NK-92 (cell line): ENCODE data around the gene NME3.

ENCODE experiments used
- DNase-seq: peaks from one replicate; lab custom pipeline; 2025; ENCODE audit not compliant: unreplicated experiment; lab: John Stamatoyannopoulos, UW

The NME3 gene

GRCh38 chr16:1770328-1771187, 785 bp downstream of the NME3 start:
- no peak for DNase-seq

DNA sequence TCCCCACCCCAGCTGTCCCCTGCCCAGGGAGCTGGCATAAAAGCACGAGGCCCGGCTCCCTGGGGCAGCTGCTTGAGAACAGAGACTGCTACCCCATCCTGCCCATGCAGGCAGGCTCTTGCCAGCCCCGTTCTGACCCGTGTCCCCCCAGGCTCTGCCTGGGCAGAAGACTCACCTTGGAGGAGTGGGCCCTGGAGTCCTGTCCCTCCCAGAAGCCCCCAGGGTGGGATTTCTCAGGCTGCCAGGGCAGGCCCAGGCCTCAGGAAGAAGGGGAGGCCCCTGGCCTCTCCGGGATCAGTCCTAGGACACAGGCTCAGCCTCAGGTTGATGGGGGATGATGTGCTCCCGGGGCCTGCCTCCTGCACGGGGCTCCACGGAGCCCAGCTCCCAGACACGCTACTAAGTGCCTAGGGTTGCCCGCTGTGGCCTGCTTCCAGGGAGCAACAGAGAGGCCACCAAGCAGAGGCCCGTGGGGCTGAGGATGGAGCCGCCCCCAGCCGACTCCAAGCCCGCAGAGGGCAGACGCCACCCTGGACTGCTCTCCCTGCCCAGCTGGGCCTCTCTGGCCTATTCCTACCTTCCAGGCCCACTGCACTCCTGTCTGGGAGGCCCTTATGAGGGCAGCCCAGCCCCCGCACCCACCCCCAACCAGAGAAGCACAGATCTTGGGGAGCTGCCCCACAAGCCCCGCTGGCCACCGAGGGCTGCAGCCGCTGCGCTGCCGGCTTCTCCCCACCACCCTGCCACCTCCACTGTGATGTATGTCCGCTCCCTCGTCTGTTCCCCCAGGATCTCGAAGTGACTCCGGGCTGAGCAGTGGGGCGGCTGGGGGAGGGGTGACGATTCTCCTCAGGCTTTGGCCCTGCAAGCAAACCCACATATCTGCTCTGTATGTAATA, 1.7 kb downstream of the NME3 start:
- DNase-seq = no peak

GRCh38 chr16:1768767-1769401, 2.5 kb downstream of the NME3 start:
- DNase-seq = no peak

- no peak for DNase-seq
These were observed 3.1 kb downstream of the NME3 start for GRCh38 chr16:1768061-1768766.

DNA sequence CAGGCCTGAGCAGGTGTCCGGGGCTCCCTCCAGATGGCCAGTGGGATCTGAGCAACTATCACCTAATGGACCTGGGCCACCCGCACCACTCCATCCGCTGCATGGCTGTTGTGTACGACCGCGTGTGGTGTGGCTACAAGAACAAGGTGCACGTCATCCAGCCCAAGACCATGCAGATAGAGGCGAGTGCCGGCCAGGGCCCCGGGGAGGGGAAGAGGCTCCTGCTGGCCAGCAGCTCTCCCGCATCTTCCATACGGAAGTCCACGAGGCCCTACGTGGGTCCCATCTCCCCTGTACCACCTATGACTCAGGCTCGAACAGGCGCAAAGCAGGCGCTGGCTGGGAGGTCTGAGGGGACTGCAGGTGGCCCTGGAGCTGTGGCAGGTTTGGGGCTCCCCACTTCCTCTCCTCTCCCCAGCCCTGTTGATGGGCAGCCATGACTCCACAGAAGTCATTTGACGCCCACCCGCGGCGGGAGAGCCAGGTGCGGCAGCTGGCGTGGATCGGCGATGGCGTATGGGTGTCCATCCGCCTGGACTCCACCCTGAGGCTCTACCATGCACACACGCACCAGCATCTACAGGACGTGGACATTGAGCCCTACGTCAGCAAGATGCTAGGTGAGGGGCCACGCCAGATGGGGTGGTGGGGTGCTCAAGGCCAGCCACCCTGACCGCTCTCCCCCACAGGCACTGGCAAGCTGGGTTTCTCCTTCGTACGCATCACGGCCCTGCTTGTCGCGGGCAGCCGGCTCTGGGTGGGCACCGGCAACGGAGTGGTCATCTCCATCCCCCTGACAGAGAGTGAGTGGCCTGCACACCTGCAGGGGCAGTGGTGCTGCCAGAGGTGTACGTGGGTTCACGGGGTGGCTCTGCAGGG, 4.0 kb downstream of the NME3 start:
- DNase-seq = no peak

DNA sequence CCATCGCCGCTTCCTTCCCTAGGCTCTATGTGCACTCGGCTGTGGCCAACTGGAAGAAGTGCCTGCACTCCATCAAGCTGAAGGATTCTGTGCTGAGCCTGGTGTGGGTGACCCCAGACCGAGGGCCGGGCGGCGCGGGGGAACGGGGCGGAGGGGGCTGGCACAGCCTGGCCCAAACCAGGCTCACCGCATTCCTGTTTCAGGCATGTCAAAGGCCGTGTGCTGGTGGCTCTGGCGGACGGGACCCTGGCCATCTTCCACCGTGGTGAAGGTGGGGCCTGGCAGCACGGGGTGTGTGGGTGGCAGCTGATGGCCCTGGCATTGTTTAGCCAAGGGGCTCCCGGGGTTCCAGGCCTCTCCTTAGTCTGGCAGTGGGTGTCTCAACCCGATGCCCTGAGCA, 4.6 kb downstream of the NME3 start:
- DNase-seq = no peak

- no peak for DNase-seq
These were observed 5.1 kb downstream of the NME3 start for GRCh38 chr16:1766231-1766630.

DNA sequence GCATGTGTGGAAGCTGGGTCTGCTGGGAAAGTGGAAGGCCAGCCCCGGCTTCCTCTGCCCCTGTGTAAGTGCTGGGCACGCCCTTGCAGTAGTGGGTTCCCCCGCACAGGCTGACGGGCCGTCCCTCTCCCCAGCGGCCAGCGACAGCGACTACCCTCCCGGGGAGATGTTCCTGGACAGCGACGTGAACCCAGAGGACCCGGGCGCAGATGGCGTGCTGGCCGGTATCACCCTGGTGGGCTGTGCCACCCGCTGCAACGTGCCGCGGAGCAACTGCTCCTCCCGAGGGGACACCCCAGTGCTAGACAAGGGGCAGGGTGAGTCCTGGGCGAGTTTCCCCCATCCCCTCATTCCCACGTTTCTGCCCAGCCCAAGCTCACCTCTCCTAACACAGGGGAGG, 5.5 kb downstream of the NME3 start:
- DNase-seq = no peak

DNA sequence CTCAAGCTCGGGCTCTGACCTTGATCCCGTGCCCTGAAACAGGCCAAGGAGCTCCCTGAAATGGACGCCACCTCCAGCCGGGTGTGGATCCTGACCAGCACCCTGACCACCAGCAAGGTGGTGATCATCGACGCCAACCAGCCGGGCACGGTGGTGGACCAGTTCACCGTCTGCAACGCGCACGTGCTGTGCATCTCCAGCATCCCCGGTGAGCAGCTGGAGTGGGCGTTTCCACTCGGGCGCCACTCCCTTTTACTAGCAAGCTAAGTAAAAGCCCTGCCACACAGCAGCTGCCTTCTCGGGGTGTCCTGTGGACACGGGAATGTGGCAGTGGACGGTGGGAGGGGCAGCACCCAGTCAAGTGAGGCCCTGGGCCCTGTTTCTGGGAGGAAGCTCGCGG, 6.4 kb downstream of the NME3 start:
- no peak for DNase-seq

DNA sequence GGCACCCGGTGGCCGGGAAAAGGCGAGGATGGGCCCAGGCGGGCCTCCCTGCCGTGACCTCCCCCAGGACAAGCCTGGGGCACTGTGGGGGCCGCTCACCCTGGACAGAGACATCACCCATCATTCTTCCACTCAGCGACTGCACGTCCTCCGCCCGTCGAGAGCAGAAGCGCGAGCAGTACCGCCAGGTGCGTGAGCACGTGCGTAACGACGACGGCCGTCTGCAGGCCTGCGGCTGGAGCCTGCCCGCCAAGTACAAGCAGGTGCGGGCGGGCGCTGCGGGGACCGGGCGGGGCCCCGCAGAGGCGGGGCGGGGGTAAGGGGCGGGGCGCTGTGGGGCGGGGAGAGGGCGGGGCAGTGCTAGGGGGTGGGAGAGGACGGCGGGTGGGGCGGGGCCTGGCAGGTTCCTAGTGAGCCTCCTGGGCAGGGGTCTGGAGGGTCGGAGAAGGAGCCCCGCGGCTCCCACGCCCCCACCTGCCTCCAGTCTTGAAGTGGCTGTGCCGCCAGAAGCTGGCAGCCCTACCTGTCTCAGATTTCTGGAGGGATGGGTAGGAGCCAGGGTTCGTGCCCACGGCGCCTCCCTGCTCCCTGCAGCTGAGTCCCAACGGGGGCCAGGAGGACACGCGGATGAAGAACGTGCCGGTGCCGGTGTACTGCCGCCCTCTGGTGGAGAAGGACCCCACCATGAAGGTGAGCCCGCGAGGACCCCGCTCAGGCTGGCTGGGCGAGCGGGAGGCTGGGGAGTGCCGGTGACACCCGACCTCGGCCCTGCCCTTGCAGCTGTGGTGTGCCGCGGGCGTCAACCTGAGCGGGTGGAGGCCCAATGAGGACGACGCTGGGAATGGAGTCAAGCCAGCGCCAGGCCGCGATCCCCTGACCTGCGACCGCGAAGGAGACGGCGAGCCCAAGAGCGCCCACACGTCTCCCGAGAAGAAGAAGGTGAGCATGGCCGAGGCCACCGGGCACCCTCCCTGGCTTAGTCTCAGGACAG, 7.5 kb downstream of the NME3 start:
- no peak for DNase-seq

DNA sequence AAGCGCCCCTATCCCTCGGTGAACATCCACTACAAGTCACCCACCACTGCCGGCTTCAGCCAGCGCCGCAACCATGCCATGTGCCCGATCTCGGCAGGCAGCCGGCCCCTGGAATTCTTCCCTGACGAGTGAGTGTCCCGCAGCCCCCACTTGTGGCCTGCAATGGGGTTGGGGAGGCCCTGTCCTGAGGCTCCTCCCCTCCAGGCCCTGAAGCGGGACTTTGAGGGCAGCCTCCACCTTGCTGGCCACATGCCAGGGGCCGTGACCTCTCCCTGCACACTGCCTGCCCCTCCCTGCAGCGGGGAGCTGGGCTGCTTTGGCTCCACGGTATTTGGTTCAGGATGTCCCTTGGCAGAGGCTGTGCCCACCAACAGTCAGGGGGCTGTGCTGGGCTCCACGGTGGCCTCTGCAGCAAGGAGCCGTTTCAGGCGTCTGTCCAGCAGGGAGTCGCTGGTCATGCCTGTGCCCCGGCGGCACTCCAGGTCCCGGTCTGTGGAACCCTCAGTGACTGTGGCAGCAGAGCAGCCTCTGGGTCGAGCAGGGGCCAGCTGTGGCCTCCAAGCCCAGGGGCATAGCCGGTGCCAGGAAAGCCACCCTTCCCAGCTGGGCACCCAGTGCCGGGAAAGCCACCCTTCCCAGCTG, 8.3 kb downstream of the NME3 start:
- DNase-seq = no peak

GRCh38 chr16:1762196-1762878, 9.0 kb downstream of the NME3 start:
- DNase-seq = no peak

DNA sequence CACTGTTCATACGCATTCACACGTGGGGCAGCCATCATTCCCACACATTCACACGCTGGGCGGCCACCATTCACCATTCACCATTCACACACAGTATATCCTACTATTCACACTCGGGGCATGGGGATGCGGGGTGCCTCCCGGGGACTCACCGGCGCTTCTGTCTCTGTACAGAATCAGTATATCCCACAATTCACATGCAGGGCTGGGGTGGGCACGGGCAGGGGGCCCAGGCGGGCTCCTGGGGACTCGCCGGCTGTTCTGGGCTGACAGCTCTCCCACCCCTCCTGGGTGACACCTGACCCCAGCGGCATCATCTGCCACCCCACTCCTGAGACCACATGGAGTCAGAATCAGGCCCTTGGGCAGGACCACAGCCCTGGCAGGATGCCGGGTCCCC, 9.6 kb downstream of the NME3 start:
- DNase-seq = no peak

GRCh38 chr16:1760911-1761310, 10.4 kb downstream of the NME3 start:
- DNase-seq = no peak

GRCh38 chr16:1759511-1759910, 11.8 kb downstream of the NME3 start:
- no peak for DNase-seq

DNA sequence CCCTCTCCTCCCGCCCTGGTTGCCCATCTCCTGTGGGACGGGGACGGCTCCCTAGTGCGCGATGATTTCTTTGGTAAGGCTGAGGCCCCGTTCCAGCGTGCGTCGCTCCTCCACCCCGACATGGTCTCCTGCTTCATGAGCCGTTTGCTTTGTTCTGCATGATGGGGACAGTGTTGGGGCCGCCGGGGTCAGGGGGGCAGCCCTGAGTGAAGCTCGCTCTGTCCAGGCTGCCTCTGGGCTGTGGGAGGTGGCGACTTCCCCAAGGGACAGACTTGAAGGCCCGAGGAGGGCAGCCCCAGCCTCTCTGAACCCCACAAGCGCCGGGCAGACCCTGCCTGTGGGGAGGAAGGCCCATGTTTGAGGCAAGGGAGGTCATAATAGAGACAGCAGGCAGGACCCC, 12.4 kb downstream of the NME3 start:
- no peak for DNase-seq

DNA sequence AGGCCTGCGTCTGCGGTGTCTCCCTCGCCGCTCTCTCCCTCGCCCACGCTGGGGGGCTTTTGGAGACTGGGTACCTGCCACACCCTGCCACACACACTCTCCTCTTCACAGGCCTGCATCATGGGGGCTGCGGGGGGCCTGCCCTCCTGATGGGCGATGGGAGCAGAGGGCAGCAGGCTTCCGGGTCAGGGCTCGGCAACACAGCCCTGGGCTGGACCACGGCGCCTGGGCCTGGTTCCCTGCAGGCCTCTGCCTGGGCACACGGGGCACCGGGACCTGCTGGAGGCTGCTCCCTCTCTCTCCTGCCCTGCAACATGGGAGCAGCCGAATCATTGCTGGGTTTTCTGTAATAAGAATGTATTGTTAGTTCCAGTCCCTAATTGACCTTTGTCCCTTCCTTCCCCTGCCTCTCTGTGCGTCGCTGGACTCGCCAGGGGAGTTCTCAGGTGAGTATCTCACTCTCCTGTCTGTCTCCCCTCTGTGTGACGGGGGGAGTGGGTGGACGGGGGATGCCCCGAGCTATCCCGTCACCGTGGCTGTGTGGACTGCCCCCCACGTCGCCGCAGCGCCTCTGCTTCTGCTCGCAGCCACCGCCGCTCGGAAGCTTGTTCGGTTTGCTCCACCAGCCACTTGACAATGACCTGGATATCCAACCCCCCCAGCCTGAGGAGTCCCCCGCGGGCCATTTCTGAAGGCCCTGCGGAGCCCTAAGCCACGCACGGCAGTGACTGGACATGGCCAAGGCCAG, 13.5 kb downstream of the NME3 start:
- no peak for DNase-seq
